ENCODE measurements around the gene PPP6R2.
"Not testable (repeated sequence)": the region's sequence is repeated elsewhere in the genome, so short reads cannot be mapped to it uniquely, and the experiment has no call there.

The PPP6R2 gene

GRCh38 chr22:50416996-50417395 is 73.9 kb downstream of the PPP6R2 start:
- no peaks in the 10 kb centered on the region for H3K4me1 Mint-ChIP-seq
- H3K9me3 Mint-ChIP-seq = no peaks in the 10 kb centered on the region

GRCh38 chr22:50417411-50418210 is 74.5 kb downstream of the PPP6R2 start:
- peaks cover 10% of the 10 kb centered on the region for H3K36me3 Mint-ChIP-seq
- no peaks in the 10 kb centered on the region for H3K4me1 Mint-ChIP-seq
- no peaks in the 10 kb centered on the region for H3K27me3 Mint-ChIP-seq
- no peaks in the 10 kb centered on the region for H3K9me3 Mint-ChIP-seq
- no peak overlapping the region for H3K27ac Mint-ChIP-seq
- H3K4me3 Mint-ChIP-seq = no peak overlapping the region

More at GRCh38 chr22:50416996-50417395, 73.9 kb downstream of the PPP6R2 start:
- Mint-ChIP-seq H3K27me3 (no peaks in the 10 kb centered on the region), H3K27ac (no peak overlapping the region), H3K36me3 (peaks cover 10% of the 10 kb centered on the region), H3K4me3 (no peak overlapping the region)

GRCh38 chr22:50418624-50419023 is 75.5 kb downstream of the PPP6R2 start:
- no peaks in the 10 kb centered on the region for H3K9me3 Mint-ChIP-seq

GRCh38 chr22:50419116-50419515 is 76.0 kb downstream of the PPP6R2 start:
- no peaks in the 10 kb centered on the region for H3K4me1 Mint-ChIP-seq
- no peak overlapping the region for H3K4me3 Mint-ChIP-seq
- H3K27me3 Mint-ChIP-seq = no peaks in the 10 kb centered on the region
- peaks cover 9% of the 10 kb centered on the region for H3K36me3 Mint-ChIP-seq
- H3K9me3 Mint-ChIP-seq = no peaks in the 10 kb centered on the region
- H3K27ac Mint-ChIP-seq = no peak overlapping the region

More at GRCh38 chr22:50418624-50419023, 75.5 kb downstream of the PPP6R2 start:
- no peak overlapping the region for H3K4me3 Mint-ChIP-seq
- H3K27ac Mint-ChIP-seq = no peak overlapping the region
- H3K4me1 Mint-ChIP-seq = no peaks in the 10 kb centered on the region
- no peaks in the 10 kb centered on the region for H3K27me3 Mint-ChIP-seq
- H3K36me3 Mint-ChIP-seq = peaks cover 10% of the 10 kb centered on the region

- Mint-ChIP-seq H3K4me1 (peaks cover 3% of the 10 kb centered on the region), H3K4me3 (no peak overlapping the region), H3K27me3 (no peaks in the 10 kb centered on the region), H3K36me3 (peaks cover 12% of the 10 kb centered on the region), H3K9me3 (no peaks in the 10 kb centered on the region), H3K27ac (no peak overlapping the region)
These were observed 76.9 kb downstream of the PPP6R2 start for GRCh38 chr22:50420015-50420414.

- peaks cover 5% of the 10 kb centered on the region for H3K4me1 Mint-ChIP-seq
- H3K4me3 Mint-ChIP-seq = no peak overlapping the region
- H3K9me3 Mint-ChIP-seq = no peaks in the 10 kb centered on the region
- H3K27me3 Mint-ChIP-seq = no peaks in the 10 kb centered on the region
- H3K27ac Mint-ChIP-seq = peak overlapping the region; percentile 46
- peaks cover 12% of the 10 kb centered on the region for H3K36me3 Mint-ChIP-seq
These were observed 77.5 kb downstream of the PPP6R2 start for GRCh38 chr22:50420581-50420980.

- Mint-ChIP-seq H3K4me1 (peaks cover 5% of the 10 kb centered on the region), H3K9me3 (no peaks in the 10 kb centered on the region), H3K36me3 (peaks cover 11% of the 10 kb centered on the region), H3K27me3 (no peaks in the 10 kb centered on the region), H3K4me3 (no peak overlapping the region), H3K27ac (no peak overlapping the region)
These were observed 78.9 kb downstream of the PPP6R2 start for GRCh38 chr22:50422046-50422445.

- peaks cover 13% of the 10 kb centered on the region for H3K36me3 Mint-ChIP-seq
- no peak overlapping the region for H3K4me3 Mint-ChIP-seq
- no peaks in the 10 kb centered on the region for H3K27me3 Mint-ChIP-seq
- H3K27ac Mint-ChIP-seq = no peak overlapping the region
- H3K9me3 Mint-ChIP-seq = no peaks in the 10 kb centered on the region
- peaks cover 5% of the 10 kb centered on the region for H3K4me1 Mint-ChIP-seq
These were observed 80.1 kb downstream of the PPP6R2 start for GRCh38 chr22:50422961-50423815.

- Mint-ChIP-seq H3K4me1 (peaks cover 5% of the 10 kb centered on the region), H3K27ac (no peak overlapping the region), H3K36me3 (peaks cover 13% of the 10 kb centered on the region), H3K4me3 (no peak overlapping the region), H3K27me3 (no peaks in the 10 kb centered on the region), H3K9me3 (no peaks in the 10 kb centered on the region)
These were observed 80.8 kb downstream of the PPP6R2 start for GRCh38 chr22:50423956-50424355.

GRCh38 chr22:50425179-50425916 is 82.2 kb downstream of the PPP6R2 start:
- Mint-ChIP-seq H3K4me1 (peaks cover 5% of the 10 kb centered on the region), H3K36me3 (peaks cover 13% of the 10 kb centered on the region), H3K27me3 (no peaks in the 10 kb centered on the region), H3K4me3 (no peak overlapping the region), H3K9me3 (no peaks in the 10 kb centered on the region), H3K27ac (no peak overlapping the region)

GRCh38 chr22:50432131-50432876 is 89.2 kb downstream of the PPP6R2 start:
- Mint-ChIP-seq H3K4me1 (no peaks in the 10 kb centered on the region), H3K4me3 (no peak overlapping the region), H3K9me3 (no peaks in the 10 kb centered on the region), H3K27me3 (no peaks in the 10 kb centered on the region), H3K36me3 (peaks cover 8% of the 10 kb centered on the region), H3K27ac (no peak overlapping the region)

GRCh38 chr22:50432877-50433510 is 89.9 kb downstream of the PPP6R2 start:
- H3K4me1 Mint-ChIP-seq, H3K27ac Mint-ChIP-seq, H3K9me3 Mint-ChIP-seq, H3K27me3 Mint-ChIP-seq, H3K4me3 Mint-ChIP-seq, H3K36me3 Mint-ChIP-seq: not testable (repeated sequence)

GRCh38 chr22:50434849-50435248 is 91.7 kb downstream of the PPP6R2 start:
- Mint-ChIP-seq H3K4me3 (no peak overlapping the region), H3K27ac (no peak overlapping the region), H3K9me3 (no peaks in the 10 kb centered on the region), H3K36me3 (peaks cover 3% of the 10 kb centered on the region), H3K27me3 (no peaks in the 10 kb centered on the region), H3K4me1 (no peaks in the 10 kb centered on the region)

- peaks cover 3% of the 10 kb centered on the region for H3K36me3 Mint-ChIP-seq
- H3K27me3 Mint-ChIP-seq = no peaks in the 10 kb centered on the region
- H3K4me3 Mint-ChIP-seq = no peak overlapping the region
- no peaks in the 10 kb centered on the region for H3K4me1 Mint-ChIP-seq
- no peaks in the 10 kb centered on the region for H3K9me3 Mint-ChIP-seq
- H3K27ac Mint-ChIP-seq = peak overlapping the region; percentile 55
These were observed 92.3 kb downstream of the PPP6R2 start for GRCh38 chr22:50435291-50436014.

Measured in activated naive CD4-positive, alpha-beta T cell treated with anti-CD3 and anti-CD28 coated beads, Interleukin-2, amount 50 U/mL, for 24 hours (primary cell).